Occipital lobe (tissue), 2 donors: ENCODE measurements around the gene ACSL5. TPM values are rescaled to one million over a fixed set of nuclear protein-coding genes. Genes with fewer than 3 reads are reported as not detected.
"Not testable (repeated sequence)": the region's sequence is repeated elsewhere in the genome, so short reads cannot be mapped to it uniquely, and the experiment has no call there.

ENCODE experiments used
- DNase-seq: peaks from one replicate; lab custom pipeline; 2025; lab: John Stamatoyannopoulos, UW
- total RNA-seq: library from RNA; depleted of rRNA; stranded (reverse); fragments of >200 nt; gene quantifications from one replicate; pipeline ENCODE4 v1.2.3, GENCODE V29; 2014

The ACSL5 gene
- total RNA-seq, 1 donor from 2014 or later, result 3.0 TPM

GRCh38 chr10:112374724-112375541 lies 1.0 kb downstream of the ACSL5 start:
- no peak for DNase-seq

- DNase-seq, result no peak
Observed at GRCh38 chr10:112375721-112376395, 1.9 kb downstream of the ACSL5 start.

- no peak for DNase-seq
Observed at GRCh38 chr10:112376396-112376790, 2.5 kb downstream of the ACSL5 start.

GRCh38 chr10:112377116-112377515 lies 3.2 kb downstream of the ACSL5 start:
- DNase-seq, result not testable (repeated sequence)

- DNase-seq, result no peak
Observed at GRCh38 chr10:112379635-112380296, 5.8 kb downstream of the ACSL5 start.

- no peak for DNase-seq
Observed at GRCh38 chr10:112382515-112383235, 8.8 kb downstream of the ACSL5 start.

- no peak for DNase-seq
Observed at GRCh38 chr10:112383325-112383724, 9.4 kb downstream of the ACSL5 start.

GRCh38 chr10:112384141-112384540 lies 10.2 kb downstream of the ACSL5 start:
- DNase-seq, result no peak

- DNase-seq, result no peak
Observed at GRCh38 chr10:112385201-112385600, 11.3 kb downstream of the ACSL5 start.

- not testable (repeated sequence) for DNase-seq
Observed at GRCh38 chr10:112388056-112388455, 14.1 kb downstream of the ACSL5 start.

GRCh38 chr10:112388548-112388947 lies 14.6 kb downstream of the ACSL5 start:
- no peak for DNase-seq

- DNase-seq, result no peak
Observed at GRCh38 chr10:112389271-112389822, 15.4 kb downstream of the ACSL5 start.

GRCh38 chr10:112390125-112390703 lies 16.3 kb downstream of the ACSL5 start:
- DNase-seq, result no peak

GRCh38 chr10:112393341-112393740 lies 19.4 kb downstream of the ACSL5 start:
- no peak for DNase-seq

GRCh38 chr10:112393827-112394226 lies 19.9 kb downstream of the ACSL5 start:
- DNase-seq, result no peak

GRCh38 chr10:112394475-112394875 lies 20.6 kb downstream of the ACSL5 start:
- DNase-seq, result no peak

- no peak for DNase-seq
Observed at GRCh38 chr10:112395809-112396530, 22.1 kb downstream of the ACSL5 start.

GRCh38 chr10:112397592-112397991 lies 23.7 kb downstream of the ACSL5 start:
- DNase-seq, result no peak

GRCh38 chr10:112402917-112403316 lies 29.0 kb downstream of the ACSL5 start:
- DNase-seq, result no peak

GRCh38 chr10:112404617-112405016 lies 30.7 kb downstream of the ACSL5 start:
- no peak for DNase-seq
